T47D (cell line): Measurements from ENCODE around the gene UBASH3B.

ENCODE experiments used
- DNase-seq, 2 experiments: peaks; one replicate each; pipeline versions ENCODE4 v3.0.0 to v3.0.0-alpha.2; 2011 to 2012; ENCODE audit warnings: low read depth in 1 of 2, low spot score in 1 of 2
- JUND ChIP-seq: IDR thresholded peaks from 2 replicates; pipeline ENCODE4 v1.6.1; 2012; ENCODE audit warnings: low read depth
- in situ Hi-C: cut with HindIII; loops from 2 replicates; pipeline ENCODE4 v1.10.0; 2016; ENCODE audit warnings: low sequenced_read_pairs, low pct_unique_long_range_greater_than_20kb

The UBASH3B gene

DNA sequence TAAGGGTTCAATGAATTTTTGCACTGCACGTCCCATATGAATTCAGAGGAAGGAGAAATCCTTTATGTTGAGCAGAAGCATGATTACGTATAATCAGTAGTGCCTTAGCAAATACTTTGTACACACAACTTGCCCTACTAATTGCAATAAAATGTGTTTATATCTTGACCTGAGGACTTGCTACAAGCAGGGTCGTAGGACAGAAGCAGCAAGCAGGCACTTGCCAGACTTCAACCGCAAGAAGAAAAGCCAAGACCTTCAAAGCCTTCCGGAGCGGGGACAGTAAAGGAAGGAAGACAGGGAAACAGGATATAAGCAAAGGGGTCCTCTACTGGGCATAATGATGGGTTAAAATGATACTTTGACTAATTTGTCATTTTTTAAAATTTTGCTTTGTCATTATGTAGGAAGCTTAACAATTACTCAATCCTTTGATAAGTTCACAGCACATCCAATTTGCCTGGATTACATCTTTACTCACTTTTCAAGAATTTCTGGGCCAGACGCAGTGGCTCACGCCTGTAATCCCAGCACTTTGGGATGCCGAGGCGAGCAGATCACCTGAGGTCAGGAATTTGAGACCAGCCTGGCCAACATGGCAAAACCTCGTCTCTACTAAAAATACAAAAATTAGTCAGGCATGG, 23.2 kb upstream of the UBASH3B start:
- in situ Hi-C loops = no loop called here
- no peak for DNase-seq
- TF ChIP-seq JUND = no peak

DNA sequence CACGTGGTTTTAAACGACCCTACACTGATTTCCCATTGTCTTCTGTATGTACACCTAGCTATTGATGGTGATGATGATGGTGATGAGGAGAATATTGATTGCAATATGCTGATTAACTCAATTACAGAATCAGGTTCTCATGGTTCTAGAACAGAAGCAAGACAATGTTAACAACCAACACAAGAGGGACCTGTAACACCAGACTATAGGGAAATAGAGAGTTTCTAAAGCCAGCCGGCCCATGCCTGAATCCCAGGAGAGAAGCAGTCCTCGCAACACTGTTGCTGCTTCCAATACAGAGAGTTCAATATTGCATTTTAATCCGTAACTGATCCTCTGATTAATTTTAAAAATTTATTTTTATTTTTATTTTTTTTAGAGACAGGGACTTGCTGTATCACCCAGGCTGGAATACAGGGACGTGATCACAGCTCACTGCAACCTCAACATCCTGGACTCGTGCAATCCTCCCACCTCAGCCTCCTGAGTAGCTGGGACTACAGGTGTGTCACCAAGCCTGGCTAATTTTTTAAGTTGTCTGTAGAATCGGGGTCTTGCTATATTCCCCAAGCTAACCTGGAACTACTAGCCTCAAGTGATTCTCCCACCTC, 22.2 kb upstream of the UBASH3B start:
- no peak for TF ChIP-seq JUND
- in situ Hi-C loops = no loop called here
- DNase-seq = peak; percentile 69 to 86

DNA sequence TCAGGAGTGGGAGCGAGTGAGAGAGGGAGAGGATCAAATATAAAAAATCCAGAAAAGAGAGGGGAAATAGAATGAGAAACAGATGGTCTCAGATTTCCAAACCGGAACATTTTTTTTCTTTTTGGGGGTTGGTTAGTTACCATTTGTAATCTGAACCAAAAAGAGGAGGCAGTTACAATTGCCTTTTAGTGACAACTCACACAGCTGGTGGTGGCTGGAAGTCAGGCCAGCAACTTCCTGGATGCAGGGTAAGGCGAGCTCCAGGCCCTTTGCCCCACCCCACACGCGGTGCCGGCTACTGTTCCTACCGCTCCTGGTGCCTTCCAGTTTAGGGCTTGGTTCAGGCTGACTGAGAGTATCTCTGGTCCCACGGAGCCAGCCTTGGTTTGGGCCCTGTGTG, 21.0 kb upstream of the UBASH3B start:
- no peak for TF ChIP-seq JUND
- in situ Hi-C loops = no loop called here
- DNase-seq = no peak

DNA sequence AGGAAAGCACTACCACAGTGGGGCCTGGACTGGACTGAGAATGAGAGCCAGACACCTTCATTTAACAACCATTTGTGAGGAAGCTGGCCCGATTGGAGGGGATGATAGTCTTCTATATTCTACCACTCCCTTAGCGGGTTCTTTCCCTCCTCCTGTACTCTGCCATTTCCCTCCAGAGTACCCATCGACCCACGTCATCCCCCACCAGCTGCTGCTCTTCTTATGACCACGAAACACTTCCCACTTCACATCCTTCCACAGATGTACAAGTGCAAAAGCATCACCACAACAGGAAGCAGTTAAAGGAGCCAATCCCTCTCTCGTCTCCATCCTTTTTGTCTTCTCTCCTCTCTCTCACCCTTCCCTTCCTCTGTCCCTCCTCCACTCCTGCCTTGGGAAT, 18.0 kb upstream of the UBASH3B start:
- TF ChIP-seq JUND = no peak
- no peak for DNase-seq
- in situ Hi-C loops = no loop called here

DNA sequence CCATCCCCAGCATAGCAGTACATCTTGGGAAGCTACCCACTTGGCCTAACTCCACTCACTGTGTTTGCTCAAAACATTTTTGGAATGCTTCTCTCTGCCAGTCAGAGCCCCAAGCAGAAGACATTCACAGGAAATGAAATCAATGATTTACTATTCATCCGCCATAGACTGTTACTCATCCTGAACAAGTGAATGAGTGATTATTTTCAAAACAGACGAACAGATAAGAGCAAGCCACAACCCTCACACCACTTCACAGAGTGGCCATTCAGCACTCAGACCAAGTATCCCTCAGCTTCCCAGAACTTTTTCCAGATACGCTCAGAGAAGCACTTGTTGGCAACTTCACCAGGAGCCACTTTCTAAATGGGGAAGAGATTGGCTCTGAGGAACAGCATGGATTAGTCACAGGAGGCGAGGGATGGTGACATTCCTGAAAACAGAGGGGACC, 13.0 kb upstream of the UBASH3B start:
- in situ Hi-C loops = no loop called here
- DNase-seq = peak; percentile 67 to 86
- no peak; the same call in 1 of the 2 replicates for TF ChIP-seq JUND

DNA sequence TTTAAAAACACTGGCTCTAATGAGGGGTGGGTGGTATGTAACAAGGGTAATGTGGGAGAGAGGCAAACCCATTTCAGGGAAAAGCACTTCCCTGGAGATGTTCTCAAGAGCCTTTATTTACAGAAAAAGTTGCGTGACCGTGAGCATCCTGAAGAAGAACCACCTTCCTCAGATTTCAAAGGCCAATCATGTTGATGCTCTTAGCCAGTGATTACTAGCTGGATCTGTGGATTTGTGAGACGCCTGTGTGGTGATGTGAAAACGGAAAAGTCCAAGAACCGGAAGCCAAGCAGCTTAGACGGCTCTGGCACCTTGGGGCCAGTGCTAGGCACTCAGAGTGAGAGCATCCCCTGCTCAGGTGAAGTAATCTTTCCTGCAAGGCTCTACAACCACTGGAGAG, 12.6 kb upstream of the UBASH3B start:
- TF ChIP-seq JUND = no peak
- DNase-seq = no peak
- in situ Hi-C loops = no loop called here

DNA sequence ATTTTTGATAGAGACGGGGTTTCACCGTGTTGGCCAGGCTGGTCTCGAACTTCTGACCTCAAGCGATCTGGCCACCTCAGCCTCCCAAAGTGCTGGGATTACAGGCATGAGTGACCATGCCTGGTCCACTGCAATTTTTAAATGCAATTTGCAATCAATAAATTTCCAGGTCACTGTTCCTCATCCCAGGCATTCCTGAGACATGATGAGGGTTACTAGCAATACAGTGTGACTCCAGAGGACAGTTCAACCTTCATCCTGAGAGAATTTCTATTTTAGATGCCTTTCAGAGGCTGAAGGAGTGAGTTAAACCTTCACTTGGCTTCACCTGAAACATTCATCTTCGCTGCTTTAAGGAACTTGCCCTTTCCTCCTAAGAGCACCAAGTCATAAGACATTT, 9.7 kb upstream of the UBASH3B start:
- in situ Hi-C loops = no loop called here
- TF ChIP-seq JUND = no peak
- no peak for DNase-seq

DNA sequence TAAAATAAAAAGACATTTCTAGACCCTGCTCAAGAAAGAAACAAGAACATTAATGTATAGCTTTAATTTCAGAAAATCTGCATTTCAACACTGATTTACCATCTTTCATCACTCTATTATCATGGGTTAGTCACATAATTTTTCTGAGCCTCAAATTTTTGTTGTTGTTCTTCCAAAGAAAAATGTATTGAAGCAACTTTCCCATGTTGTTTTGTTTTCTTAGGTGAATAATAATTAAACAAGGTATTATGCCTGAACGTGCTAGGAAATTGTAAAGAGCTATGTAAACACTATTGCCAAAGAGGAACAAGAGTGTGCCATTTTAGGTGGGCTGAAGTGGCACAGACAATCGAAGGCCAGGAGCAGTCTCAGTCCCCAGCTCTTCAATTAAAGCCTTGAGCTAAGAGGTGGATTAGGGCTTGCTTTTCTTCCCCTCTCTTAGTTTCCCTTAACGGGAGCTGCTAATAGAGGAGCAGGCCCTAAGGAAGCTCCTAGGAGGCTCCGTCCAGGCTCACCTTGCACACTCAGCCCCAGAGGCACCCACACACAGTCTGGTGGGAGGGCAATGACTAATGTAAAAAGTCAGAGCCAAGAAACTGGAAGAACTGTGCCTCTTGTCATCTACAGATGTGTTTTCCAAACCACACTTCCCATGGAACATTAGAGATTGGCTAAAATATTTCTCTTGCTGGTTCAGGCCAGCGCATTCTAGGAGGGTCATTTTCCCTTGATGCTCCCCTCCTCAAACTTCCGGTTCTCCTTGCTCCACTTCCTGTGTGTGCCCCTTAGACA, 8.8 kb upstream of the UBASH3B start:
- in situ Hi-C loops = no loop called here
- DNase-seq = no peak
- TF ChIP-seq JUND = no peak

DNA sequence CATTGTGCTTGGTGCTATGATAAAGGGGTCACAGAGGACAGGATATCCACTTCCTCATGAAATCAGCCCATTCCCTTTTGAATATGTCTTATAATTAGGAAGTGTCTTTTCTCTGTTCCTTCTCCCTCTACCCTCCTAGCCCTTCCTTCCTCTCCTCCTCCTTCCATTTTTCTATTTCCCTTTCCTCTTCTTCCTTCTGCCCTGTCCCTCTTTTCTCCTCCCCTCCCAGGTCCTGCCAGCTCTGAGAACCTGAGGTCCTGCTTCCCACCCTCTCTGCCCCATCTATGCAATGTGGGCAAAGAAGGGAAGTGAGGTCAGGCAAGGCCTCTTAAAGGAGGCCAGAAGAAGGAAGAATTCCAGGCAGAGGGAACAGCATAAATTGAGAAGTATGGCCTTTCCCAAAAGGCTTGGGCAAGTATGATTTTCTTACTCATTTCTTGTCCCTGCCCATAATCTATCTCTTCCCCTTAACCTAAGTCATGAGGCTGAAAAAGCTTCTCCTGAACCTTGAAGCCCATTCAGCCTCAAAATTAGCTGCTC, 7.7 kb upstream of the UBASH3B start:
- TF ChIP-seq JUND = no peak
- no peak for DNase-seq
- in situ Hi-C loops = no loop called here

DNA sequence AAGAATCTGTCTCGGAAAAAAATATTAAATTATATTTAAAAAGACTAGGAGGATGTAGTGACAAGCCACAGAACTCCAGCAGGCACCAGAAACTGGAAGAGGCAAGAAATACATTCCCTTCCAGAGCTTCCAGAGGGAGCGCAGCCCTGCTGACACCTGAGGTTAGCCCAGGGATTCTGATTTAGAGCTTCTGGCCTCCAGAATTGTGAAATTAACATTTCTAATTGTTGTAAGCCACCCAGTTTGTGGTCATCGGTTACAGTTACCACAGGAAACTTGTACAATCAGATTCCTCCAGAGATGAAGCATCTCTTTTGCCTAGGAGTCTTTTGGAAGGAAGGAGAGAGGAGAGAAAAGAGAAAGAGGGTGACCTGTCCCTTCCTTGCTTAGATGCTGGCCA, 6.4 kb upstream of the UBASH3B start:
- no peak for DNase-seq
- in situ Hi-C loops = no loop called here
- no peak for TF ChIP-seq JUND

DNA sequence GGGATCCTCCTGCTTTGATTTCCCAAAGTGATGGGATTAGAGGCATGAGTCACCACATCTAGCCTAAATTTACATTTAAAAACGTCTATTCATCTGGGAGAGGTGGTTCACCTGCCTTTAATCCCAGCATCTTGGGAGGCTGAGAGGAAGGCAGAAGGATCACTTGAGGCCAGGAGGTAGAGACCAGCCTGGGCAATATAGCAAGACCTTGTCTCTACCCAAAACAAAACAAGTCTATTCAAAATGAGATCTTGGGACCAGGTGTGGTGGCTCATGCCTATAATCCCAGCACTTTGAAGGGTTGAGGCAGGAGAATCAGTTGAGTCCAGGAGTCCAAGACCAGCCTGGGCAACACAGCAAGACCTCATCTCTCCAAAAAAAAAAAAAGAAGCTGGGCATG, 4.9 kb upstream of the UBASH3B start:
- no peak for TF ChIP-seq JUND
- DNase-seq = no peak
- in situ Hi-C loops = no loop called here

DNA sequence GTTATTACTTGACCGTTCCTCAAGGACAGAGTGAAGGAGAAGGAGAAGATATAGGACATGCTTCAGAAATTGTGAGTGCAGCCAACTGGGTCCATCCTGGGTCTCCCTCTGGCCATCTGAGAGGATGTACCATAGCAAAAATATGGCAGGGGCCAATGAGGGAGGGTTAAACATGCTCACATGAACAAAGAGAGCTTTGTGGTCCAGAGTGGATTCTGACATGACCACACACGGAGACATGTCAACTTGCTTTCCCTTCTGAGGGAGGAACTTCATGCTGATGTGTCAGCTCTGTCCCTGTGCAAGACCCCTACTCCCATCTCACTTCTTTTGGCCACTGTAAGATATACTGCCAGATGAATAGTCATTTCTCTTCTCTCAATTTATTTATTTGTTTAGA, 3.0 kb upstream of the UBASH3B start:
- DNase-seq = no peak
- no peak for TF ChIP-seq JUND
- in situ Hi-C loops = no loop called here

DNA sequence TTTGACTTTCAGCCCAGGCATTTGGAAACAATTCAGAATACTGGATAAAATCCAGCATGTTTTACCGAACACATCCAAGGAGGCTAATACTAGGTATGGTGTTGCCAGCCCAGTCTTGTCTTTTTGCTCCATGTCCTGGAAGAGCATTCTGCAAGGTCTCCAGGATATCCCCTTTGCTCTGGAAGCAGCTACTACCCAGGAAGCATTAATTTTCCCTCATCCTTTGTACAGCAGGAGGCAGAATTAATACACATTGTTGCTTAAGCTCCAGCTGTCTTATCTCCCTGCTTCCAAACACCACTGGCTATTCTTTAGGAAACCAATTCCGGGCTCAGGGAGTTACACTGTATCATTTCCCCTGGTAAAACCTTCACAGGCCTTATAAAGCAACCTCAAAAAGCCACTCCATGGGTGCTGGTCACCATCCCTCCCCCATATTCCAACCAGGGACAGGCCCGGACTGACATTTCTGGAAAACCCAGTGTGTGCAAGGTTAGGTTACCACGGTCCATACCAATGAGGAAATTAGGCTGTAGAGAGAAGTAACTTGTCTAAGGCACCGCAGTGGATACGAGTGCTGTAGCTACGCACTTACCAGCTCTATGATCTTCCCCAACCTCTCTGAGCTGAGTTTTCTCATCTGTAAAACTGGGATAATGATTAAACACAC, 1.5 kb upstream of the UBASH3B start:
- TF ChIP-seq JUND = no peak
- in situ Hi-C loops = no loop called here

More for the DNA sequence above, 1.5 kb upstream of the UBASH3B start:
- DNase-seq = no peak
